ENCODE results near the gene GSTCD.

Gene GSTCD

DNA sequence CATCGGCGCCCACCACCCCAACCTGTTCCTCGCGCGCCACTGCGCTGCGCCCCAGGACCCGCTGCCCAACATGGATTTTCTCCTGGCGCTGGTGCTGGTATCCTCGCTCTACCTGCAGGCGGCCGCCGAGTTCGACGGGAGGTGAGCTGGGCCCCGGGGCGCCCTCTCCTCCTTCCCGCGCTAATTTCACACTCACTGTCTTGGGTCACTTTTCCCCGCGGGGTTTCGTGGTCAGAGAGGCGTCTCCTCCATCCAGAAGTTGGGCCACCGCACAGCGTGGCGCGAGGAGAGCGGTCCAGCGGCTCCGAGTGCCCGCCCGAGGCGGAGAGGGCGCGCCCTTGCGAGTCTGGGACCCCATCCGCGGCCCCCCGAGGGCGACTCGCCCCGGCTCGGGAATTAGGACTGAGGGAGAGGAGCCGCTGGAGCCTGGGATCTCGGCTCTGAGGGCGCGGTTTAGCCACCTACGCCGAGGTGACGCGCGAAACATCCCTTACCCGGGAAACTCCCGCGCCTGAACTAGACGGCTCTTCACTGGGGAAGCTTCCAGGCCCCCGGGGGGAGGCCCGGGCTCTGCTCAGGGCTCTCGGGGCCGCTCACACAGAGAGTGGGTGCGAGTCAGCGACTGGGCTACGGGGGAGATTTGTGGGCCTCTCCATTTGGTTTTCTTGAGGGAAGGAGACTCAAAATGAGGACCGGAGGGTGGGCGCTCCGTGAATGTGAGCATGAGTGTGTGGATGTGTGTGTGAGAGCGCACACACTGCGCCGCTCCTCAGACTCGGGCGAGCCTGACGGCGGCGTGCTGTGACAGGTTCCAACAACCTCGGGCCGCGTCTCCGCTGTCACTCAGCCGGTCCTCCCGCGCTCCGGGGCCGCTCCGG lies 187.2 kb downstream of the GSTCD start:
- no peak for DNase-seq

DNA sequence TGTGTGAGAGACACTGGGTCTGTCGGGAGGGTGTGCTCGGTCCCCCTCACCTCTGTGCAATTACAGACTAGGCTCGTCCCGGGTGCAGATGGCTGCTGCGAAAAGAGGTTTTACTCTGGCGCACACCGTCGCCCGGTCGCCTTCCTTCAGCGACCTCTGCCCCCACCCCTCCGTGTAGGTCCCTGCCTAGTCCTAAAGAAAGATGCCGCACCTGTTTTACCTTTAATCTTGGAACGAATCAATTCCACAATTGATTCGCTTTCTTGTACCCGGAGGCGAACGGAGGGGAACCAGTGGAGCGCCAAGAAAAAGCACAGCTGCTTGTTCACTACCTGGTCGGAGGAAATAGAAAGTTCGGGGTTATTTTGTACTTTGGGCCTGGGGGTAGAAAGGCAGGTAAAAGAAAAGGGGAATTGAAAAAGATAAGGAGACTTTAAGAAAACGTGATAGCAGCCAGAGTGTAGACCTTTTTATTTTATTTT lies 187.9 kb downstream of the GSTCD start:
- no peak for DNase-seq

Measured in NCI-H187 treated with DMSO at 0.1 percent for 48 hours (cell line).